ENCODE measurements around the gene ETS1.
"Not testable (repeated sequence)": the region's sequence is repeated elsewhere in the genome, so short reads cannot be mapped to it uniquely, and the experiment has no call there.

The ETS1 gene

DNA sequence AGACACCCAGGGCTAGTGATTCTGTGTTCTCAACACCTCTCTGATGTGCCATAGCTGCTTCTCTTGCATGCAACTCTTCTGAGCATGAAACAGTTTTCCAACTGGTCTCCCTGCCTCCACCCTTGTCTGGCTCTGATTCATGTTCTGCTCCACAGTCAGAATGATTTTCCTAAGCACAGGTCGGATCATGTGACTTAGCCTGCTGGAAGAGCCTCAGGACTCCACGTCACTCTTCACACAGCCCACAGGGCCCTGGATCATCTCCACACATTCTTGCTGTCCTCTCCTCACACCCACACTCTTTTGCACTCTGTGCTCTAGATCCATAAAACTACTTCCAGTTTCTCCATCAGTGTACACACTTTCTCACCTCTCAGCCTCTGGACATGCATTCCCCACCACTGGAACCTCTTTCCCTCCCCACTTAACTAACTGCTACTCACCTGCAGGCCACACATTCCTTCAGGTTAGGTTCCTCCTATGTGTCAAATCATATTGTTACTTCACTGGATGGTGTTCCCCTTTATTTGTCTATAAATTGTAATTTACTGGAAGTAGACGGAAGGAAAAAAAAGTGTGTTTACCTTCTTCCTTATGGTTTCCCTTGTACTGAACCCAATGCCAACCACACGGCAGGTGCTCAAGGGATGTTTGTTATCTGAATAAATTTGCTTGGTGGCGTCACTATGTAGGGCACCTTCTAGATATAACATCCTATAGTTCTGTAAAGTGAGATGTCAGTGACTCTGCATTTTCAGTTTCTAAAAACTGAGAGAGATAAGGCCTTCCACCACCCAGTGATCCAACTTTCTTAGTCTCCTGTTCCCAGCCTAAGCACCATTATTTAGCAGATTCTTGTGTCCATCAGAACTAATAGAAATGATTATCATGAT, 133.7 kb downstream of the ETS1 start:
- TF ChIP-seq, protein P1, sequence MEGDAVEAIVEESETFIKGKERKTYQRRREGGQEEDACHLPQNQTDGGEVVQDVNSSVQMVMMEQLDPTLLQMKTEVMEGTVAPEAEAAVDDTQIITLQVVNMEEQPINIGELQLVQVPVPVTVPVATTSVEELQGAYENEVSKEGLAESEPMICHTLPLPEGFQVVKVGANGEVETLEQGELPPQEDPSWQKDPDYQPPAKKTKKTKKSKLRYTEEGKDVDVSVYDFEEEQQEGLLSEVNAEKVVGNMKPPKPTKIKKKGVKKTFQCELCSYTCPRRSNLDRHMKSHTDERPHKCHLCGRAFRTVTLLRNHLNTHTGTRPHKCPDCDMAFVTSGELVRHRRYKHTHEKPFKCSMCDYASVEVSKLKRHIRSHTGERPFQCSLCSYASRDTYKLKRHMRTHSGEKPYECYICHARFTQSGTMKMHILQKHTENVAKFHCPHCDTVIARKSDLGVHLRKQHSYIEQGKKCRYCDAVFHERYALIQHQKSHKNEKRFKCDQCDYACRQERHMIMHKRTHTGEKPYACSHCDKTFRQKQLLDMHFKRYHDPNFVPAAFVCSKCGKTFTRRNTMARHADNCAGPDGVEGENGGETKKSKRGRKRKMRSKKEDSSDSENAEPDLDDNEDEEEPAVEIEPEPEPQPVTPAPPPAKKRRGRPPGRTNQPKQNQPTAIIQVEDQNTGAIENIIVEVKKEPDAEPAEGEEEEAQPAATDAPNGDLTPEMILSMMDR (IDR thresholded peaks at IDR 0.05; ENCODE audit: borderline replicate concordance, insufficient read depth, low read depth, low read length), result no peak

DNA sequence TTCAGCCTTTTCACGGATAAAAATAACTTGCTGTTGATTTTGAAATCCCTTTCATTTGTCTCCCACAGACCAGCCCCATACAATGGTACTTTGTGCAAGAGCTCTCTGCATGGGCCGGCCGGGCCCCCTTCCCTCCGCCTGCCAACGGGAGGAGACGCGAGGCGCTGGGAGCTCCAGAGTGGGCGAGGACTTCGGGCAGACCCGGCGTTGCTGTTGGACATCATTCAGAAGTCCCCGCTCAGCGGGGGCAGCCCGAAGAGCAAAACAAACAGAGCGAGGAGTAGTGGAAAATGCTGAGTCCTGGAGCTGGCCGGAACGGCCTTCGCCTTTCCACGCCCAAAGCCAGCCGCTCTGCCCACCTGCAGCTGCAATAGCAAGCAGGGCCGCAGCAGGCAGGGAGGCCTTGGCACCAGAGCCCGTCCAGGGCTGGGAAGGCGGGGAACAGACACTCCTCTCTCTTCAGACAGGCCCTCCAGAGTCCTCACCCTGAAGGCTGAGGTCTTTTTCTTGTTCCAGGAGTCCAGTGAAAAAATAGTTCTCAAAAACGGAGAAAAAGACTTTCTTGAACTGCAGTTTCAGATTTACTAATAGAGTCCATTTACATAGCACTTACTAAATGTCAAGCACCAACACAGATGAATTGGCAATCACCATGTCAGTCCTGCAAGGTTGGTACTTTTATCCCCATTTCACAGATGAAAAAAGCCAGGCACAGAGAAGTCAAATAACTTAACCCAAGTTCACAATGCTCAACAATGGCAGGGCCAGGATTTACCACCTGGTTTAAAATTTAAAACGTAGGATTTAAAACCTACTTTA, 135.5 kb downstream of the ETS1 start:
- TF ChIP-seq, protein P1 (IDR thresholded peaks at IDR 0.05; ENCODE audit: borderline replicate concordance, insufficient read depth, low read depth, low read length), result no peak
- no peak overlapping the region for H3K4me3 ChIP-seq (ENCODE audit: low read depth, low read length)

More for the DNA sequence above, 133.7 kb downstream of the ETS1 start:
- no peak overlapping the region for H3K4me3 ChIP-seq (ENCODE audit: low read depth, low read length)

DNA sequence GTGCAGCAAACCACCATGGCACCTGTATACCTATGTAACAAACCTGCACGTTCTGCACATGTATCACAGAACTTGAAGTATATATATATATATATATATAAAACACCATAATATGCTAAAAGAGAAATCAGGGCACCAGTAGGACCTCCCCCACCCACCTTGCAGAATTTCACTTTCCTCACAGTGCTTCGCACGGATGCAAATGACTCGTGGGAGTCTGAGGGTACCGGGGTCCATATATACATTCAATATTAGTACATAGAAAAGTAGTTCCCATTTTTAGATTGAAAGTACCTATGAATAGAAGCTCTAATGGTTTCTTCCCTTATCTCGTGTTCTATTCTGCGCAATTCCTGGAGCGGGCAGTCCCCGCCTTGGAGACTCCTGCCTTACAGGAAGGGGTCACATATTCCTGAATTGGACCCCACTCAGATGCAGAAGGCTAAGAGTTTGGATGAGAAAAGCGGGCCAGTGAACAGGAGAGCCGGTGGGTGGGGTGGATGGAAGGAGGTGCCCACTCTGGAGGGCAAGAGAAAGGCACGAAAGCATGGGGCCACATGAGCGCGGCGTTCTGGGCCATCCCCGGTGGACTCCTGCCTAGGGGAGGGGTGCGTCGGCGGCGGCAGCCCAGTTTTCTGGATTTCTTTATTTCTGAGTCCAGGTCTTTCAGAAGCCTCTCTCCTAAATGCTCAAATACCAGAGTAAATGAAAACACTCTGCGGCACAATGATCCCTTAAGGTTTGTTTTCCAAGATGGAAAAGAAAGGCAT, 136.3 kb downstream of the ETS1 start:
- no peak overlapping the region for H3K4me3 ChIP-seq (ENCODE audit: low read depth, low read length)
- TF ChIP-seq, protein P1 (IDR thresholded peaks at IDR 0.05; ENCODE audit: borderline replicate concordance, insufficient read depth, low read depth, low read length), result no peak

DNA sequence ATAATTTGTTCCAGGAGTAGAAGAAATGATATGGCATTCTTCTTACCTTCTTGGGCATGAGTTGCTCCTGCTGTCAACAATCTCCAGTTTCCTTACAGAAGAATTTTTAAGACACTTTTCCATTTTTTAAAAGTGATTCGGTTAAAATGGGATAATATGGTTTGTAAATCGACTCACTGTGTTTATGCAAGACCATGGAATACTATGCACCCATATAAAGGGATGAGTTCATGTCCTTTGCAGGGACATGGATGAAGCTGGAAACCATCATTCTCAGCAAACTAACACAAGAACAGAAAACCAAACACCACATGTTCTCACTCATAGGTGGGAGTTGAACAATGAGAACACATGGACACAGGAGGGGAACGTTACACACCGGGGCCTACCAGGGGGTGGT, 136.9 kb downstream of the ETS1 start:
- not testable (repeated sequence) for H3K4me3 ChIP-seq (ENCODE audit: low read depth, low read length)

DNA sequence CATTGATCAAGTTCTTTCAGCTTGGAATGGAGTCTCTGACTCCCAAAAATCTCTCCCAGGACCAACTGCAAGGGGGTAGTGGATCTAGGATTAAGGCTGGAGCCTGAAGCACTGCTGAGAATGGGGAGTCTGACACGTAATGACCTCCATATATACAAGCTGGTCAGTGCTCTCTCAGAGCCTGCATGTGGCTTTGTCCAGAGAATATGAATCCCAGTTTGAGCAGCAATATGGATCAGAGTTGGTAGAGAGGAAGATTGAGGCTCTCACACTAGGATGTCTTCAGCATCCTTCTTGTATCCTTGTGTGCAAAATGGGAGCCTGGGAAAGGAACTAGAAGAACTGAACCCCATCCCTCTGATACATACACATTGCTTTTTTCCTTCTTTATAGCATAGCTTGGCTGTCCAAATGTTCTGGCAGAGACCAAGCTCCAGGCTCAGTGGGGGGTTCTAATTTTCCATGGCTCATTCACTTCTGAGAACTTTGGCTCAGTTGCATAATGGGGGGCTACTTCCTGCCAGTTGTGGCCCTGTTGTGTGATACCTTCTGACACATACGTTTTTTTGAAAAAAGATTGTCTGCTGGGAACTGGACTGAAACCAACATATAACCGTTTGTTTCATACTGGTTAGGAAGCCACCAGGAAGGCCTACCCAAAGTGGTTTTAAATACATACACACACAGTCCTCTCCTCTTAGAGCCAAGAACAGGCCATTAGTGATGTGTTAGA, 138.2 kb downstream of the ETS1 start:
- TF ChIP-seq, protein P1 (IDR thresholded peaks at IDR 0.05; ENCODE audit: borderline replicate concordance, insufficient read depth, low read depth, low read length), result no peak
- no peak overlapping the region for H3K4me3 ChIP-seq (ENCODE audit: low read depth, low read length)

DNA sequence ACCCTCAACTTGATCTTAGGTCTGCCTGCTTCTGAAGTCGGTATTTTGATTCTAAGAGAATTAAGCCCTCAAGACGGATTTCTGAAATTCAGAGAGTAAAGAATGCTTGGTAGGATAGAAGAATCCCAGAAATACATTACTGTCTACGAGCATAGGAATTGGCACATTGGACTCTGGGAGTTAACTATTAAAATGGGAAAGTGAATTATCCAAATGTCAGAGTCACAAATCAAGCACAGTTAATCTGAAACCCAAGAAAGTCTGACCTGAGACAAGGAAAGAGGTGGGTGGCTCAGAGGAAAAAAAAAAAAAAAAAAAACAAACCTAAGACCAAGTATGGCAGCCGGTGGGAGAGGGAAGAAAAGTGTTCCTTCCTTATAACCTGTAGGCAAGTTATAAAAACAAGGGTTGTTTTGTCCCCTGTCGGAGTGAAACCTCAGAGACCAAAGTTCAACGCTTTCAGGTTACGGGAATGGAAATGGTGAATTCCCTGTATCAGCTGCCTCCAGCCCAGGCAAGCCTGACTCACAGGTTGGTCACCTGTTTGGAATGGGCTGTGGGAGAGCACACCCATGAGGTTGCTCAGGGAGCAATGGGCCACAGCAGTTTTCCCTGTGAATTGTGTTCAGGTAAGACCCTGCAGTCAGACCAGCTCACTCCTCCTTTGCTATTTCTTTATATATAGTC, 139.0 kb downstream of the ETS1 start:
- TF ChIP-seq, protein P1 (IDR thresholded peaks at IDR 0.05; ENCODE audit: borderline replicate concordance, insufficient read depth, low read depth, low read length), result no peak
- no peak overlapping the region for H3K4me3 ChIP-seq (ENCODE audit: low read depth, low read length)

All from GM12875 (cell line).